Measurements from ENCODE around the gene RBBP6.
A peak's percentile ranks its signal among the peaks of the same experiment; 100 is the strongest.

The RBBP6 gene

GRCh38 chr16:24536671-24537070 lies 2.7 kb upstream of the RBBP6 start:
- TF ChIP-seq, protein P1, sequence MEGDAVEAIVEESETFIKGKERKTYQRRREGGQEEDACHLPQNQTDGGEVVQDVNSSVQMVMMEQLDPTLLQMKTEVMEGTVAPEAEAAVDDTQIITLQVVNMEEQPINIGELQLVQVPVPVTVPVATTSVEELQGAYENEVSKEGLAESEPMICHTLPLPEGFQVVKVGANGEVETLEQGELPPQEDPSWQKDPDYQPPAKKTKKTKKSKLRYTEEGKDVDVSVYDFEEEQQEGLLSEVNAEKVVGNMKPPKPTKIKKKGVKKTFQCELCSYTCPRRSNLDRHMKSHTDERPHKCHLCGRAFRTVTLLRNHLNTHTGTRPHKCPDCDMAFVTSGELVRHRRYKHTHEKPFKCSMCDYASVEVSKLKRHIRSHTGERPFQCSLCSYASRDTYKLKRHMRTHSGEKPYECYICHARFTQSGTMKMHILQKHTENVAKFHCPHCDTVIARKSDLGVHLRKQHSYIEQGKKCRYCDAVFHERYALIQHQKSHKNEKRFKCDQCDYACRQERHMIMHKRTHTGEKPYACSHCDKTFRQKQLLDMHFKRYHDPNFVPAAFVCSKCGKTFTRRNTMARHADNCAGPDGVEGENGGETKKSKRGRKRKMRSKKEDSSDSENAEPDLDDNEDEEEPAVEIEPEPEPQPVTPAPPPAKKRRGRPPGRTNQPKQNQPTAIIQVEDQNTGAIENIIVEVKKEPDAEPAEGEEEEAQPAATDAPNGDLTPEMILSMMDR (IDR thresholded peaks at IDR 0.05; ENCODE audit: low read depth, low read length, missing control alignments) = no peak
- in situ Hi-C loops (cut with HindIII; ENCODE audit: low pct_ligation_motif_present, low sequenced_read_pairs) = no loop called here
- H3K4me3 ChIP-seq (ENCODE audit: low read depth, low read length) = no peak overlapping the region
- H3K27me3 ChIP-seq (replicated peaks) = no peaks in the 10 kb centered on the region
- no peak overlapping the region for H3K27ac ChIP-seq
- no peak for DNase-seq
- H3K36me3 ChIP-seq (replicated peaks) = peaks cover 2% of the 10 kb centered on the region

GRCh38 chr16:24537474-24538337 lies 1.7 kb upstream of the RBBP6 start:
- Histone ChIP-seq H3K27ac (no peak overlapping the region), H3K4me3 (ENCODE audit: low read depth, low read length) (no peak overlapping the region), H3K27me3 (replicated peaks) (no peaks in the 10 kb centered on the region), H3K36me3 (replicated peaks) (peaks cover 2% of the 10 kb centered on the region)
- no peak for DNase-seq
- TF ChIP-seq, protein P1 (IDR thresholded peaks at IDR 0.05; ENCODE audit: low read depth, low read length, missing control alignments) = no peak
- in situ Hi-C loops (cut with HindIII; ENCODE audit: low pct_ligation_motif_present, low sequenced_read_pairs) = no loop called here

DNA sequence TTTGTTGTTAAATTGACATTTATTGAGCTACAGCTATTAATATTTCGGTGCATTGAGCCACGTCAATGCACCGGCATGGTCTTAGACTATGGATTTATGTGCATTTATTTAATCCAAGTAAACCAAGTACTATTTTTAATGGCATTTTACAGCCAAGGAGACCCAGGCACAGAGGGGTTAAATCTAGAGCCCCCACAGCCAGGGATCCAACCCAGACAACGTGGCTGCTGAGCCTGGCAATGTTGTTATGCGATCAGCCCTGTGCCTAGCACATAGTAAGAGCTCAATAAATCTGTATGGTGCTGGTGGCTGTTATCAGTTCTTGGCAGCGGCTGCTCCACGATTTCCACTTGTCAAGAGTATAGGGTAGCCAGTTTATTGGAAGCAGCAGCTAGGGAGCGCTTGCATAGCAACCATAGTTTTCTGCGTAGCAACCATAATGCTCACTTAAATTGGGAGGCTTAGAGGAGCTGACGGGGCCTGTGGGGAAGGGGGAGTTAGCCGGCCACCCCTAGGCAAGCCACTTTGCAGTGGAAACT lies 541 bp upstream of the RBBP6 start:
- H3K36me3 ChIP-seq (replicated peaks) = peaks cover 2% of the 10 kb centered on the region
- peak overlapping the region; percentile 98 for H3K27ac ChIP-seq
- in situ Hi-C loops (cut with HindIII; ENCODE audit: low pct_ligation_motif_present, low sequenced_read_pairs) = no loop called here
- H3K27me3 ChIP-seq (replicated peaks) = no peaks in the 10 kb centered on the region
- peak; percentile 84 for DNase-seq
- peak overlapping the region; percentile 73 for H3K4me3 ChIP-seq (ENCODE audit: low read depth, low read length)
- TF ChIP-seq, protein P1 (IDR thresholded peaks at IDR 0.05; ENCODE audit: low read depth, low read length, missing control alignments) = peak; percentile 26

- H3K4me3 ChIP-seq (ENCODE audit: low read depth, low read length) = peak overlapping the region; percentile 87
- no peak for DNase-seq
- peak overlapping the region; percentile 98 for H3K27ac ChIP-seq
- TF ChIP-seq, protein P1 (IDR thresholded peaks at IDR 0.05; ENCODE audit: low read depth, low read length, missing control alignments) = no peak
- peaks cover 2% of the 10 kb centered on the region for H3K36me3 ChIP-seq (replicated peaks)
- in situ Hi-C loops (cut with HindIII; ENCODE audit: low pct_ligation_motif_present, low sequenced_read_pairs) = no loop called here
- no peaks in the 10 kb centered on the region for H3K27me3 ChIP-seq (replicated peaks)
Observed at GRCh38 chr16:24539850-24540601, 660 bp downstream of the RBBP6 start.

DNA sequence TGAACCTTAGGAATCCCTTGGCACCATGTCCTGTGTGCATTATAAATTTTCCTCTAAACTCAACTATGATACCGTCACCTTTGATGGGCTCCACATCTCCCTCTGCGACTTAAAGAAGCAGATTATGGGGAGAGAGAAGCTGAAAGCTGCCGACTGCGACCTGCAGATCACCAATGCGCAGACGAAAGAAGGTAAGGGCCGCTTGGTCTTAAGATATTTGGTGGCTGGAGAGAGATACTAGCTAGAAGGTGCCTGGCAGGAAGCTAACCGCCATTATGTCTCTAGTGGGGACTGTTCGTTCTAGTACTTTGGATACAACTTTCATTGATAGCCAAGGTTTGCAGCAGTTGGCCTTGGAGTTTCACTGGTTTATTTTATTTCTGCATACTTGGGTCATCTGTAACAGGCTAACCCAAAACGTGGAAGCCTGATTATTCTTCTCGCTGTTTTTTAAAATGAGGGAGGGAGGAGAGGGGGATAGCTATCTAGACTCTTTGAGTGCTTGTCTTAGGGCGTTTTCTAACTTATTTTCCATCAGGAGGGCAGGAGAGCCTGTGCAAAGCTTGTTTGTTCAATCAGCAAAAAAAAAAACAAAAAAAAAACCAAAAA lies 1.3 kb downstream of the RBBP6 start:
- TF ChIP-seq, protein P1 (IDR thresholded peaks at IDR 0.05; ENCODE audit: low read depth, low read length, missing control alignments) = no peak
- no peak for DNase-seq
- Histone ChIP-seq H3K27ac (peak overlapping the region; percentile 98), H3K36me3 (replicated peaks) (peaks cover 2% of the 10 kb centered on the region), H3K4me3 (ENCODE audit: low read depth, low read length) (peak overlapping the region; percentile 87), H3K27me3 (replicated peaks) (no peaks in the 10 kb centered on the region)
- in situ Hi-C loops (cut with HindIII; ENCODE audit: low pct_ligation_motif_present, low sequenced_read_pairs) = no loop called here

Data from brain microvascular endothelial cell (primary cell).